HepG2 (cell line): ENCODE data around the gene BMP6. TPM values are rescaled to one million over a fixed set of nuclear protein-coding genes. Genes with fewer than 3 reads are reported as not detected.

ENCODE experiments used
- AKAP8 ChIP-seq: sonication (generic); formaldehyde crosslinking; IDR thresholded peaks from 2 replicates; pipeline ENCODE4 v1.5.1; 2020; ENCODE audit warnings: mild to moderate bottlenecking, missing genetic modification reagents
- AKNA ChIP-seq: sonication (generic); formaldehyde crosslinking; IDR thresholded peaks from 2 replicates; pipeline ENCODE4 v1.4.0; 2020; ENCODE audit warnings: missing genetic modification reagents, borderline replicate concordance
- EP300 ChIP-seq, 3 experiments: sonication (generic) in 1 of 3; formaldehyde crosslinking in 1 of 3; IDR thresholded peaks; 2 replicates each; pipeline versions ENCODE4 v1.5.1 to v1.6.1; 2011 to 2020; ENCODE audit warnings: low read depth in 2 of 3, low read length in 2 of 3, borderline replicate concordance in 1 of 3, improper control_type of control experiment in 1 of 3, mild to moderate bottlenecking in 1 of 3, missing genetic modification reagents in 1 of 3, moderate library complexity in 1 of 3
- FOSL1 ChIP-seq: sonication (generic); formaldehyde crosslinking; IDR thresholded peaks from 2 replicates; pipeline ENCODE4 v1.9.0; 2021; ENCODE audit warnings: missing genetic modification reagents, borderline replicate concordance
- GPN1 ChIP-seq: sonication (generic); formaldehyde crosslinking; IDR thresholded peaks from 2 replicates; pipeline ENCODE4 v1.5.1; 2020; ENCODE audit warnings: missing genetic modification reagents, borderline replicate concordance
- MAFG ChIP-seq: sonication (generic); formaldehyde crosslinking; IDR thresholded peaks from 2 replicates; pipeline ENCODE4 v1.5.1; 2020; ENCODE audit warnings: mild to moderate bottlenecking, missing genetic modification reagents
- NCOR1 ChIP-seq: fragments of 200-600 bp; sonication (generic); IDR thresholded peaks from 2 replicates; pipeline ENCODE4 v1.7.0; 2017; ENCODE audit warnings: antibody characterized with exemption, low read length, borderline replicate concordance
- RFXANK ChIP-seq: IDR thresholded peaks from 2 replicates; pipeline ENCODE4 v1.6.1; 2016
- SATB2 ChIP-seq: sonication (generic); formaldehyde crosslinking; IDR thresholded peaks from 2 replicates; pipeline ENCODE4 v1.5.0; 2020; ENCODE audit warnings: missing genetic modification reagents
- TGIF2 ChIP-seq: IDR thresholded peaks from 2 replicates; pipeline ENCODE4 v1.6.1; 2016; ENCODE audit warnings: control low read depth, missing compliant biosample characterization
- TIGD3 ChIP-seq: sonication (generic); formaldehyde crosslinking; IDR thresholded peaks from 2 replicates; pipeline ENCODE4 v1.5.1; 2020; ENCODE audit warnings: mild to moderate bottlenecking, missing genetic modification reagents, borderline replicate concordance
- ZNF12 ChIP-seq: sonication (generic); formaldehyde crosslinking; IDR thresholded peaks from 2 replicates; pipeline ENCODE4 v1.5.0; 2020; ENCODE audit warnings: missing genetic modification reagents
- ZNF549 ChIP-seq: sonication (generic); formaldehyde crosslinking; IDR thresholded peaks from 2 replicates; pipeline ENCODE4 v1.5.0; 2020; ENCODE audit warnings: missing genetic modification reagents
- ZNF691 ChIP-seq: sonication (generic); formaldehyde crosslinking; IDR thresholded peaks from 2 replicates; pipeline ENCODE4 v1.4.0; 2020; ENCODE audit warnings: missing genetic modification reagents, low read depth, mild to moderate bottlenecking, borderline replicate concordance
- polyA plus RNA-seq, 8 experiments: library from polyadenylated mRNA; depleted of rRNA in 3 of 8; stranded (reverse) in 7 of 8; unstranded in 1 of 8; fragments of >200 nt; fragmentation: Illumina TruSeq in 4 of 8; extraction: Trizol in 4 of 8; gene quantifications; 2 replicates each; pipeline versions ENCODE4 v1.2.1 to v1.2.3, GENCODE V29; 2011 to 2016; ENCODE audit warnings: low read depth in 4 of 8, missing spikeins in 1 of 8, mixed read lengths in 1 of 8; ENCODE audit not compliant: insufficient read depth in 1 of 8
- total RNA-seq, 5 experiments: library from RNA; depleted of rRNA; stranded (reverse); fragments of >200 nt; fragmentation: Illumina TruSeq; extraction: Trizol; gene quantifications; 2 replicates each; pipeline ENCODE4 v1.2.3, GENCODE V29; 2016; ENCODE audit warnings: low read depth in 1 of 5
- TF ChIP-seq, protein P1 (sequence below): sonication (generic); formaldehyde crosslinking; IDR thresholded peaks from 2 replicates; pipeline ENCODE4 v1.4.0; 2020; ENCODE audit warnings: missing genetic modification reagents
- TF ChIP-seq, protein P2 (sequence below): sonication (generic); formaldehyde crosslinking; IDR thresholded peaks from 2 replicates; pipeline ENCODE4 v1.4.0; 2020; ENCODE audit warnings: missing genetic modification reagents, mild to moderate bottlenecking, borderline replicate concordance

BMP6 gene
- total and polyA plus RNA-seq, 2 of the 13 experiments (the other 11 are each of a cell fraction or from before 2014, with no cell fraction given), result 0.09 to 0.18 TPM

DNA sequence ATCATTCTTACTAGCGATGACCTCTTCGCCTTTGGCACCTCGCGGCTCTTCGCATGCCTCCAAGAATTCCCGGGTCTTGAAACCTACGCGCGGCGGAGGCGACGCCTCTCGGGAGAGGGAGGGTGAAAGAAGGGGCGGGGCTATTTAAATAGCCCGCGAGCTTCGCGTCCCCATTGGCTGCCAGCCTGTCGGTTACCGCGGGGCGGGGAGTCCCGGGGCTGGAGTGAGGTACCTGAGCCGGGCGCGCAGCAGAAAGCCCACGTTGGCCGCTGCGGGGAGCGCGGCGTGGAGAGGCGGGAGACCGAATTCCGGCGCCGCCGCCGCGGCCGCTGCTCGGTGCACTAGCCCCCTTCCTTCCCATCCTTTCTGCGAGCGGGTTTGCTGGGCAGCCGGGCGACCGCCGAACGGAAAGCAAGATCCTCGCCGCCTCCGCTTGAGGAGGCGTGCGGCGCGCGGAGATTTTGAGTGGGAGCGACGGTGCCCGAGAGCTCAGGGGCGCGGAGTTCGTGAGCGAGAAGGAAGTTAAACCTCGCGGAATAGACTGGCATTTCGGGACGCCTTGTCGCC lies at the start of gene BMP6 (continued):
- TF ChIP-seq, protein P1, sequence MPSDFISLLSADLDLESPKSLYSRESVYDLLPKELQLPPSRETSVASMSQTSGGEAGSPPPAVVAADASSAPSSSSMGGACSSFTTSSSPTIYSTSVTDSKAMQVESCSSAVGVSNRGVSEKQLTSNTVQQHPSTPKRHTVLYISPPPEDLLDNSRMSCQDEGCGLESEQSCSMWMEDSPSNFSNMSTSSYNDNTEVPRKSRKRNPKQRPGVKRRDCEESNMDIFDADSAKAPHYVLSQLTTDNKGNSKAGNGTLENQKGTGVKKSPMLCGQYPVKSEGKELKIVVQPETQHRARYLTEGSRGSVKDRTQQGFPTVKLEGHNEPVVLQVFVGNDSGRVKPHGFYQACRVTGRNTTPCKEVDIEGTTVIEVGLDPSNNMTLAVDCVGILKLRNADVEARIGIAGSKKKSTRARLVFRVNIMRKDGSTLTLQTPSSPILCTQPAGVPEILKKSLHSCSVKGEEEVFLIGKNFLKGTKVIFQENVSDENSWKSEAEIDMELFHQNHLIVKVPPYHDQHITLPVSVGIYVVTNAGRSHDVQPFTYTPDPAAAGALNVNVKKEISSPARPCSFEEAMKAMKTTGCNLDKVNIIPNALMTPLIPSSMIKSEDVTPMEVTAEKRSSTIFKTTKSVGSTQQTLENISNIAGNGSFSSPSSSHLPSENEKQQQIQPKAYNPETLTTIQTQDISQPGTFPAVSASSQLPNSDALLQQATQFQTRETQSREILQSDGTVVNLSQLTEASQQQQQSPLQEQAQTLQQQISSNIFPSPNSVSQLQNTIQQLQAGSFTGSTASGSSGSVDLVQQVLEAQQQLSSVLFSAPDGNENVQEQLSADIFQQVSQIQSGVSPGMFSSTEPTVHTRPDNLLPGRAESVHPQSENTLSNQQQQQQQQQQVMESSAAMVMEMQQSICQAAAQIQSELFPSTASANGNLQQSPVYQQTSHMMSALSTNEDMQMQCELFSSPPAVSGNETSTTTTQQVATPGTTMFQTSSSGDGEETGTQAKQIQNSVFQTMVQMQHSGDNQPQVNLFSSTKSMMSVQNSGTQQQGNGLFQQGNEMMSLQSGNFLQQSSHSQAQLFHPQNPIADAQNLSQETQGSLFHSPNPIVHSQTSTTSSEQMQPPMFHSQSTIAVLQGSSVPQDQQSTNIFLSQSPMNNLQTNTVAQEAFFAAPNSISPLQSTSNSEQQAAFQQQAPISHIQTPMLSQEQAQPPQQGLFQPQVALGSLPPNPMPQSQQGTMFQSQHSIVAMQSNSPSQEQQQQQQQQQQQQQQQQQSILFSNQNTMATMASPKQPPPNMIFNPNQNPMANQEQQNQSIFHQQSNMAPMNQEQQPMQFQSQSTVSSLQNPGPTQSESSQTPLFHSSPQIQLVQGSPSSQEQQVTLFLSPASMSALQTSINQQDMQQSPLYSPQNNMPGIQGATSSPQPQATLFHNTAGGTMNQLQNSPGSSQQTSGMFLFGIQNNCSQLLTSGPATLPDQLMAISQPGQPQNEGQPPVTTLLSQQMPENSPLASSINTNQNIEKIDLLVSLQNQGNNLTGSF (CRISPR knock-in tag), result no peak
- TF ChIP-seq ZNF12 (CRISPR knock-in tag) (no peak), EP300 (IDR thresholded peaks at IDR 0.05; ENCODE audit: low read depth in 2 of 2, low read length in 2 of 2) (no peak), EP300 (CRISPR knock-in tag; IDR thresholded peaks at IDR 0.05; ENCODE audit: borderline replicate concordance) (no peak), ZNF549 (CRISPR knock-in tag) (no peak), GPN1 (CRISPR knock-in tag) (no peak), ZNF691 (CRISPR knock-in tag) (no peak), AKNA (CRISPR knock-in tag) (no peak), TGIF2 (CRISPR knock-in tag) (no peak), TIGD3 (CRISPR knock-in tag) (no peak), NCOR1 (no peak), SATB2 (CRISPR knock-in tag) (no peak), RFXANK (CRISPR knock-in tag) (no peak), MAFG (CRISPR knock-in tag) (no peak), FOSL1 (no peak), AKAP8 (CRISPR knock-in tag) (no peak)
- TF ChIP-seq, protein P2, sequence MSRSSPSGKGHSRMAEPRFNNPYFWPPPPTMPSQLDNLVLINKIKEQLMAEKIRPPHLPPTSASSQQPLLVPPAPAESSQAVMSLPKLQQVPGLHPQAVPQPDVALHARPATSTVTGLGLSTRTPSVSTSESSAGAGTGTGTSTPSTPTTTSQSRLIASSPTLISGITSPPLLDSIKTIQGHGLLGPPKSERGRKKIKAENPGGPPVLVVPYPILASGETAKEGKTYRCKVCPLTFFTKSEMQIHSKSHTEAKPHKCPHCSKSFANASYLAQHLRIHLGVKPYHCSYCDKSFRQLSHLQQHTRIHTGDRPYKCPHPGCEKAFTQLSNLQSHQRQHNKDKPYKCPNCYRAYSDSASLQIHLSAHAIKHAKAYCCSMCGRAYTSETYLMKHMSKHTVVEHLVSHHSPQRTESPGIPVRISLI, result no peak
